Epithelial cell of esophagus (primary cell): Measurements from ENCODE around the gene RPL18A.

Experiments used
- DNase-seq: peaks from one replicate; pipeline ENCODE4 v3.0.0; 2010; ENCODE audit warnings: low read depth
- H3K4me3 ChIP-seq: 2 replicates; pipeline ENCODE4 v1.5.1; 2011; ENCODE audit warnings: mild to moderate bottlenecking, low read length, control low read depth
- CTCF ChIP-seq: IDR thresholded peaks from 2 replicates; pipeline ENCODE4 v1.5.1; 2011; ENCODE audit warnings: low read depth, mild to moderate bottlenecking, low read length, control low read depth, inconsistent platforms; ENCODE audit not compliant: insufficient read depth; ENCODE audit errors: missing control alignments

The RPL18A gene

DNA sequence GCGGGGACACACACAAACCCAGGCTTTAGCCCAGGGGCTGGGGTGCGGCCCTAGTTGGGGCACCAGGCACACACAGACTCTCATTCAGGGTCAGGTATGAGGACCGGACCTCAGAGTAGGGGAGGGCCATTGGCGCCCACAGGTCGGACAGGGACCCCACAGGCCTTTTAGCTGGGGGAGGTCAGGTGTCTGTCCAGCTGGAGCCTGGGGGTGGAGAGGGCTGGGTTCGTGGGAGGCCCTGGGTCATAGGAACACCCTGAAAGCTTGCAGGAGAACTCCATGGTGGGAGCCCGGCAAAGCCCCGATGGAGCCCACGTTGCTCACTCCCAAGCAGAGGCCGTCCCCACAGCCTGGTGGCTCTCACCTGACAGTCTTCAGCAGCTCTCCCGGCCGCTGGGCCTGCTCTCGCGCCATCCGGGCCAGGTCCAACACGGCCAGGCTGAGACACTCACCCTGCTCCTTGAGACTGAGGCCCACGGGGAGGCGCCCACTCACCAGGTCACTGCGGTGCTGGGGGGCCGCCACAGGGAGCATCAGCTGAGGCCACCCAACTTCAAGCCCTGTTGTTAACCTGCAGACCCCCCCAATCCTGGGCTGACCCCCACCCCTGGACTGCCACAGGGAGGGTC, 16.9 kb upstream of the RPL18A start:
- DNase-seq, result no peak
- no peak for TF ChIP-seq CTCF
- peak overlapping the region; percentile 45 for H3K4me3 ChIP-seq

- TF ChIP-seq CTCF, result no peak
- no peak overlapping the region for H3K4me3 ChIP-seq
- no peak for DNase-seq
These were observed 16.4 kb upstream of the RPL18A start for GRCh38 chr19:17843292-17843827.

DNA sequence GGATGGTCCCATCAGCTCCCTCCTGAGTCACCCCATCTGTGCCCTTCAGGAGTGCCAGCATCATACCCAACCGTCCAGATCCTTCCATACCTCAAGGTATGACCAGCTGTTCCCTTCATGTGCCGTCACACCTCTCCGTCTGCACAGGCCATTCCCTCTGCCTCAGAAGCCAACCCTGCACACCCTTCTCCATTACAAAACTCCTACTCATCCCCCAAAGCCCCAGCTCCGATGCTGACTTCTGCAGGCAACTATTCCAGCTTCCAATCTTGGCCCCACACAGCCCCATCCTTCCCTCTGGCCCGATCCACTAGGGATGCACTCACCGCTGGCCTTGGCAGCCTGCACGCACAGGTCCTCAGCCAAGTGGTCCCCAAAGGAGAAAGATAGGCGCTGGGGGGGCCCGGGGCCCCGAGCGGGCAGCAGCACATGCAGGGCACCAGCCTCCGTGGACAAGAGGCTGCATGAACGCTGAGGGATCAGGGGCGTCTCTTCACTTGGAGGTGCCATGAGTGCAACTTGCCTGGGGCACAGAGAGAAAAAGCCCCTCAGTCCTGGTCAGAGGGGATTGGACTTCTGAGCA, 15.7 kb upstream of the RPL18A start:
- no peak for DNase-seq
- H3K4me3 ChIP-seq, result no peak overlapping the region
- no peak for TF ChIP-seq CTCF

DNA sequence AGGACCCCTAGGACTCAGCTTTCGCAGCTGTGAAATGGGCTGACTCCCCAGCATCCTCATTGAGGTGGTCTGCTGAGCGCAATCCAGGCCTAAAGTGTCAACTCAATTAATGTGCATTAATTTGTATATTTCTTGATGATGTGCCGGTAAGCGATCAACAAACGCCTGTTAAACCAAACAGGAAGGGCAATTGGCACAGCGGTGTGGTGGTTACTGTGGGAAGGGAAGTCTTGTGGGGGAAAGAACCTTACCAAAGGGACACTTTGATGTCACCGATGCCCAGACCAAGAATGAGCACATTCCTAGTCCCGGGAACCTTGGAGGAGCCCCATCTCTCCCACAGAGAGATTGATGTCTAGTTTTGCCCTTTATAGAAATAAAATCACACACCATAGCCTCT, 13.6 kb upstream of the RPL18A start:
- DNase-seq, result no peak
- H3K4me3 ChIP-seq, result no peak overlapping the region
- no peak for TF ChIP-seq CTCF

DNA sequence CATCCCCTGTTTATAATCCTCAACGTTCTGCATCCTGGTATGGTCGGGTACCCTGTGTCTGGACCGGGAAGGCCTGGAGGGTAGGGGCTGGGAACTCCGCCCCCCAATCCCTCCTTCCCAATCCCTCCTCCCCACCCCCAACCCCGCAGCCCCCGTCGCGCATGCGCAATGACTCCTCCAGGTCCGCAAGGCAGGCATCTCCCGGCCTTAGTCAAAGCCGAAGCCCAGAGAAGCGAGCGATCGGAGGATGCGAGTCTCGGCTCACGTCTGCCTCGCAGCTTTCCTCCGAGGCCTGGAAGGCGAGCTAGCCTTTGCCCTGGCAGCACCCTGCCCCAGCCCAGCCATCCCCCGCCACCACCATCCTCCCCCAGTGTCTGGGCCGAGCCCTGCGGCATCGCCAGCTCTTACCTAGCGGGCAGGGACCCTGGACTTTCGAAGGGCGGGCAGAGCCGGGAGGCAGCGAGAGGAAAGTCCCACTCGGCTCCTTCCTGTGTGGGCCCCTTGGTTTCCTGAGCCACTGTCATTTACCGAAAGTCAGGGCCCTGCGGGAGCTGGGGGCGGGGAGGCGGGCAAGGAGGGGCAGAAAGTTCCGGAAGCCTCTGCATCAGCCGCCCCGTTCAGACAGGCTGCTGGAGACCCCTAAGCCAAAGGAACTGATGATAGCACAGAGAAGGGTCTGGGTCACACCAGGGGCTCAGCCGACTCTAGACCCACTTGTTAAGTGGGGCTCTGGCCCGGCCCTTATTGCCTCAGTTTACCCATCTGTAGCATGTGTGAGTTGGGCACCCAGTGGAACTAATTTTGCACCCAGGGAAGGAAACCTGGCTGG, 12.0 kb upstream of the RPL18A start, which contains the start of gene JAK3:
Gene JAK3 (minus strand): TSS at position 445 of the 829 bp plus-strand sequence. CDS start 3,565 bp downstream, outside the sequence.
- DNase-seq, result peak; percentile 44
- no peak for TF ChIP-seq CTCF

GRCh38 chr19:17848595-17849292, 11.0 kb upstream of the RPL18A start:
- TF ChIP-seq CTCF, result no peak
- no peak overlapping the region for H3K4me3 ChIP-seq
- DNase-seq, result no peak

More for the DNA sequence above, 12.0 kb upstream of the RPL18A start, which contains the start of gene JAK3:
- H3K4me3 ChIP-seq, result no peak within 1 kb of the TSS
